ENCODE measurements around the gene EIF4A2.

Gene EIF4A2

GRCh38 chr3:186824430-186825139 lies 41.2 kb downstream of the EIF4A2 start:
- H3K36me3 ChIP-seq (ENCODE audit: insufficient read depth, low read depth, low read length) = no peaks in the 10 kb centered on the region
- H3K9ac ChIP-seq (ENCODE audit: low read depth, low read length) = peak overlapping the region; percentile 27; the same call in 1 of the 2 replicates
- peaks cover 21% of the 10 kb centered on the region for H3K4me1 ChIP-seq (ENCODE audit: insufficient read depth, low read length)
- no peaks in the 10 kb centered on the region for H3K9me3 ChIP-seq (ENCODE audit: insufficient read depth, low read depth, low read length)
- peak overlapping the region; percentile 79 for H3K4me3 ChIP-seq (ENCODE audit: low read length)
- peaks cover 56% of the 10 kb centered on the region for H3K27me3 ChIP-seq (ENCODE audit: insufficient read depth, low read length)
- H3K27ac ChIP-seq (ENCODE audit: low read length) = no peak overlapping the region

GRCh38 chr3:186825294-186825821 lies 42.0 kb downstream of the EIF4A2 start:
- Histone ChIP-seq H3K4me1 (ENCODE audit: insufficient read depth, low read length) (peaks cover 21% of the 10 kb centered on the region), H3K4me3 (ENCODE audit: low read length) (peak overlapping the region; percentile 79)

DNA sequence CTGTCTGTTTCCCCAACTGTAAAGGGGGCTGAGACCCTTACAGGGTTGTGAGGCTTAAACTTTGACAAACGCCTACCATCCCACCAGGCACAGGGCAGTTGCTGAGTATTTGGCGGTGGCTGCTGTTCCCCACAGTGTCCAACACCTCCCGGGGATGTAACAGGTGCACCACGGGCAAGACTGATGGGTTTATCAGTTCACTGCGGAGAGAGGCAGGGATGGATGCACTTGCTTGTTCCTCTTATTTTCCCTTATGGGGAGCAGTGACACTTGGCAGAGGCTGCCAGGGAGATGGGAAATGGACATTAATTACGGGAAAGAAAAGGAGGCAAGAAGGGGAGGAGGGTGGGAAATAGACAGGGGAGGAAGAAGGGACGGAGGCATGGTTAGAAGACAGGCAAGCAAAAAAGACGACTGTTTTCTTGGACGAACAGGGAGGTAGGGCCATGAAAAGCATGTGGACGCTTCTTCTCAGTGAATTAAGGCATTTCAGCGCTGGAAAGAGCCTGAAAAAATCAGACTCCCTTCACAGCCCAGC lies 42.6 kb downstream of the EIF4A2 start:
- H3K9me3 ChIP-seq (ENCODE audit: insufficient read depth, low read depth, low read length) = no peaks in the 10 kb centered on the region
- no peaks in the 10 kb centered on the region for H3K36me3 ChIP-seq (ENCODE audit: insufficient read depth, low read depth, low read length)
- peaks cover 69% of the 10 kb centered on the region for H3K27me3 ChIP-seq (ENCODE audit: insufficient read depth, low read length)
- H3K27ac ChIP-seq (ENCODE audit: low read length) = no peak overlapping the region
- H3K4me1 ChIP-seq (ENCODE audit: insufficient read depth, low read length) = peaks cover 21% of the 10 kb centered on the region
- peak overlapping the region; percentile 79 for H3K4me3 ChIP-seq (ENCODE audit: low read length)
- no peak overlapping the region; the same call in 1 of the 2 replicates for H3K9ac ChIP-seq (ENCODE audit: low read depth, low read length)

More at GRCh38 chr3:186825294-186825821, 42.0 kb downstream of the EIF4A2 start:
- Histone ChIP-seq H3K9ac (ENCODE audit: low read depth, low read length) (peak overlapping the region; percentile 27; the same call in 1 of the 2 replicates), H3K9me3 (ENCODE audit: insufficient read depth, low read depth, low read length) (no peaks in the 10 kb centered on the region), H3K27ac (ENCODE audit: low read length) (no peak overlapping the region), H3K27me3 (ENCODE audit: insufficient read depth, low read length) (peaks cover 64% of the 10 kb centered on the region), H3K36me3 (ENCODE audit: insufficient read depth, low read depth, low read length) (no peaks in the 10 kb centered on the region)

GRCh38 chr3:186826410-186826975 lies 43.1 kb downstream of the EIF4A2 start:
- H3K27ac ChIP-seq (ENCODE audit: low read length) = no peak overlapping the region
- H3K9ac ChIP-seq (ENCODE audit: low read depth, low read length) = no peak overlapping the region
- no peaks in the 10 kb centered on the region for H3K36me3 ChIP-seq (ENCODE audit: insufficient read depth, low read depth, low read length)
- peaks cover 74% of the 10 kb centered on the region for H3K27me3 ChIP-seq (ENCODE audit: insufficient read depth, low read length)
- H3K9me3 ChIP-seq (ENCODE audit: insufficient read depth, low read depth, low read length) = no peaks in the 10 kb centered on the region
- H3K4me1 ChIP-seq (ENCODE audit: insufficient read depth, low read length) = peaks cover 21% of the 10 kb centered on the region
- H3K4me3 ChIP-seq (ENCODE audit: low read length) = peak overlapping the region; percentile 79

GRCh38 chr3:186826976-186827857 lies 43.8 kb downstream of the EIF4A2 start:
- peaks cover 80% of the 10 kb centered on the region for H3K27me3 ChIP-seq (ENCODE audit: insufficient read depth, low read length)
- H3K9ac ChIP-seq (ENCODE audit: low read depth, low read length) = peak overlapping the region; percentile 61; the same call in 1 of the 2 replicates
- no peak overlapping the region for H3K27ac ChIP-seq (ENCODE audit: low read length)
- peak overlapping the region; percentile 79 for H3K4me3 ChIP-seq (ENCODE audit: low read length)
- H3K9me3 ChIP-seq (ENCODE audit: insufficient read depth, low read depth, low read length) = no peaks in the 10 kb centered on the region
- no peaks in the 10 kb centered on the region for H3K36me3 ChIP-seq (ENCODE audit: insufficient read depth, low read depth, low read length)
- peaks cover 21% of the 10 kb centered on the region for H3K4me1 ChIP-seq (ENCODE audit: insufficient read depth, low read length)

DNA sequence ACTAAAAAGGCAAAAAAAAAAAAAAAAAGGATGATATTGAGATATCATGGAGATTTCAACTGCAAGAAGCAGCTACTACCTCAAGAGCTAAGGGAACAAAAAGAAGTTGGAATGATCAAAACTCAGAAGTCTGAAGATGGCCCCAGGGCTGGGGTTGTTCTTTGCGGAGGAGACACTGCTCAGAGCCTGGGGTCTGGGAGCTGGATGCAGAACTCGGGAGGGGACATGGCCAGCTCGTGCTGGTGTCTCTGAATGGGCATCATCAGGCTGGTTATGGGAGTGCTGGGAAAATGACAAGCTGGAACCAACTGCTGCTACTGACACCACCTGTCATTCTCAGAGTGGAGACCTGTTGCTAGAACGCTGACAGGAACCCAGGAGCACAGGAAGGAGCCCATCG lies 45.0 kb downstream of the EIF4A2 start:
- Histone ChIP-seq H3K27me3 (ENCODE audit: insufficient read depth, low read length) (peaks cover 89% of the 10 kb centered on the region), H3K27ac (ENCODE audit: low read length) (no peak overlapping the region), H3K9ac (ENCODE audit: low read depth, low read length) (no peak overlapping the region), H3K36me3 (ENCODE audit: insufficient read depth, low read depth, low read length) (no peaks in the 10 kb centered on the region), H3K9me3 (ENCODE audit: insufficient read depth, low read depth, low read length) (no peaks in the 10 kb centered on the region), H3K4me3 (ENCODE audit: low read length) (no peak overlapping the region), H3K4me1 (ENCODE audit: insufficient read depth, low read length) (peaks cover 21% of the 10 kb centered on the region)

- Histone ChIP-seq H3K4me1 (ENCODE audit: insufficient read depth, low read length) (0 out of 2 replicates have a peak, but pooled peaks cover 2% of the 10 kb centered on the region), H3K36me3 (ENCODE audit: insufficient read depth, low read depth, low read length) (no peaks in the 10 kb centered on the region), H3K4me3 (ENCODE audit: low read length) (no peak overlapping the region), H3K27me3 (ENCODE audit: insufficient read depth, low read length) (peaks cover 59% of the 10 kb centered on the region), H3K9ac (ENCODE audit: low read depth, low read length) (no peak overlapping the region), H3K9me3 (ENCODE audit: insufficient read depth, low read depth, low read length) (no peaks in the 10 kb centered on the region), H3K27ac (ENCODE audit: low read length) (no peak overlapping the region)
Observed at GRCh38 chr3:186831798-186832197, 48.4 kb downstream of the EIF4A2 start.

- Histone ChIP-seq H3K27ac (ENCODE audit: low read length) (no peak overlapping the region), H3K9me3 (ENCODE audit: insufficient read depth, low read depth, low read length) (no peaks in the 10 kb centered on the region), H3K9ac (ENCODE audit: low read depth, low read length) (no peak overlapping the region), H3K4me1 (ENCODE audit: insufficient read depth, low read length) (0 out of 2 replicates have a peak, but pooled peaks cover 2% of the 10 kb centered on the region), H3K27me3 (ENCODE audit: insufficient read depth, low read length) (peaks cover 55% of the 10 kb centered on the region), H3K4me3 (ENCODE audit: low read length) (no peak overlapping the region), H3K36me3 (ENCODE audit: insufficient read depth, low read depth, low read length) (no peaks in the 10 kb centered on the region)
Observed at GRCh38 chr3:186832276-186832675, 48.9 kb downstream of the EIF4A2 start.

All from iPS-20b (cell line).